GM21576 (cell line): ENCODE data around the gene CABLES2.
A peak's percentile ranks its signal among the peaks of the same experiment; 100 is the strongest.

Source experiments
- ATAC-seq: cut with Tn5 transposase; IDR thresholded peaks from one replicate; pipeline ENCODE4 v1.9.1; 2021; ENCODE audit warnings: mild to moderate bottlenecking, moderate library complexity; ENCODE audit not compliant: unreplicated experiment

The CABLES2 gene

GRCh38 chr20:62407221-62407992 is at the start of gene CABLES2:
CABLES2 (minus strand) TSS chr20:62407285; CDS start chr20:62407276, 9 bp downstream.
- peak; percentile 77 for ATAC-seq

DNA sequence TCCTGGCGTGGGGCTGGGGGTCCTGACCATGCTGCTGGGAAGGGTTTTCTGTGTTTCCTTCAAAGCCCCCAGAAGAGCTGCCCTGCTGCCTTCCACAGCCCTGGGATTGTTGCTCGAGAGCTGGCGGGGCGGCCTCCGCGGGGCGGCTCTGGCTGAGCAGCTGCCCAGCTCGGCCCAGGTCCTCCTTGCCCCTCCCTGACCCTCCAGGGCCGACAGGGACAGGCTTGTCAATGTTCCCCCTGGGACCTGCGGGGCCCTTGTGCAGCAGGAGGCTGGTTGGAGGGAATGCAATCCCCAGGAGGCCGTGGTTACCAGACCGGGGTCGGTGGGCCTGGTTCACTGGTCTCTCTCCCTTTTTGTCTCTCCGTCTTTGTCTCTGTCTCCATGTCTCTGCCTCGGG is 48.8 kb upstream of the CABLES2 start:
- no peak for ATAC-seq

GRCh38 chr20:62454904-62455636 is 48.0 kb upstream of the CABLES2 start:
- ATAC-seq = no peak

DNA sequence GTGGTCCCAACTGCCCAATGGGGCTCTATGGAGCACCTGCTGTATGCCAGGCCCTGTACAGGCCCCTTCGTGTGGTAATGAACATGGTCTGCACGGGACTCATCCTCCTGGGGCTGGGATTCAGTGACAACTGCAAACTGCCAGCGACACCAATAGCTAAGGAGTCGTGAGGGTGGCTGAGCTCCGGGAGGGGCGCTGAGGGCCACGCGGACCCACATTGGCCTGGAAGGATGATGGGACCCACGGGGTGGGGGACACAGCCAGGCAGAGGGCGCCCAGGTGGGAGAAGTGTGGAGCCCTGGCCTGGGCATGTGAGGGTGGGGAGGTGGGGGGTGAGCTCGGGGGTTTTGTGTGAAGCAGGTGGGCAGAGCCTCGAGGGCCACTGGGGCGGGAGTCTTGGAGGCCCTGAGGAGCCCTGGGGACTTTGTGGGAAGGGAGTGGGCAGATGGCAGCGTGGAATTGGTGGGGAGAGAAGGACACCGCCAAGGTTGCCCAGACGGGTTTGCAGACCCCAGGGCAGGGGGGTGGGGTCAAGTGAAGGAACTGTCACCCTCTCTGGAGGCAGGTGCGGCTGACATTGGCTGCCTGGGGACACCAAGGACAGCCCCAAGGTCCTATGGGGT is 46.2 kb upstream of the CABLES2 start:
- no peak for ATAC-seq

DNA sequence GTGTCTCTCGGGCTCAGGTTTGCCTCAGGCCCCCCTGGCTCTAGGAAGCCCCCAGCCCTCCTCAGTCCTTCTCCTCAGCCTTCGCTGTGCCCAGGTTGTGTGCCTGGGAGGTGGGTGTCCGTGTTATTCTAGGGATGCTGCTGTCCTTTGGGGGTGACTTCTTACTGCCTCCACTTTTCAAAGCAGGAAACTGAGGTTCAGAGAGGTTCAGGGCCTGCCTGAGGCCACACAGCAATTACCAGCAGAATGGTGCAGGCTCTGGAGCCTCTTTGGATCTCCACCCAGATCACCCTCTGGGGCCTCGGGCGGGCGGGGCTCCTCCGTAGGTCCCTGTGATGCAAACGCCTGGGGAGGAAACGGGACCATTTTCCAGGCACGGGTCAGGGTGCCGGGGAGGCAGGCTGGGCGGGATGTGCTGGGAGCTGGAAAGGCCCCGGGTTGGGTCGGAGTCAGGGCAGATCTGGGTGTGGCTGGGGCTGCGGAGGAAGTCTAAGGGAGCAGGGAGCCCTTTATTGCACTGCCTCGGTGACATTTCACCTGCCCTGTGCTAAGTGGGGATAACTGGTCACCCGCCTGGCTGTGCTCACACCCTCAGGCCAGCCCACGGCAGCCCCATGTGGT is 45.5 kb upstream of the CABLES2 start:
- no peak for ATAC-seq

GRCh38 chr20:62451970-62452369 is 44.9 kb upstream of the CABLES2 start:
- ATAC-seq = no peak

DNA sequence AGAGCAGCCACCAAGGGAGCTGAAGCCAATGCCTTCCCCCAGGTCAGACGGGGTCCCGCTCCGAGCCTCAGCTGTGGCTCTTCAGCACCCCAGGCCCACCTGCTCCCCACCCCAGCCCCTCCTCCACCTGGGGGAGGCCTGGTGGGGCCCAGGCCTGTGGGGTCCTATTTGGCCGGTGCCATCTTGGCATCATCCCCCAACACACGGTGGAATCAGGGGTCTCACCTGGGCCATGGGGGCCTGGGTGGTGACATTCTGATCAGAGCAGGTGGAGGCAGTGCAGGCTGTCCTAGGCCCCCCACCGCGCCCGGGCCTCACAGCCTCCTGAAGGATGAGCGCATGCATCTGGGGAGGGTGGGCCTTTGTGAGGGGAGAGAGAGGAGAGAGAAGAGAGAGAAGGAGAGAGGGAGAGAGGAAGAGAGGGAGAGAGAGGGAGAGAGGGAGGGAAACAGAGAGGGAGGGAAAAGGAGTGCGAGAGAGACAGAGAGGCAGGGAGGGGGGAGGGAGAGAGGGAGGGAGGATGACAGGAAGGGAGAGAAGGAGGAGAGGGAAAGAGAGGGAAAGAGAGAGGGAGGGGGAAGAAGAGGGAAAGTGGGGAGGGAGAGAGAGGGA is 44.2 kb upstream of the CABLES2 start:
- no peak for ATAC-seq

- no peak for ATAC-seq
These were observed 43.0 kb upstream of the CABLES2 start for GRCh38 chr20:62449951-62450691.

- no peak for ATAC-seq
These were observed 41.7 kb upstream of the CABLES2 start for GRCh38 chr20:62448788-62449187.

DNA sequence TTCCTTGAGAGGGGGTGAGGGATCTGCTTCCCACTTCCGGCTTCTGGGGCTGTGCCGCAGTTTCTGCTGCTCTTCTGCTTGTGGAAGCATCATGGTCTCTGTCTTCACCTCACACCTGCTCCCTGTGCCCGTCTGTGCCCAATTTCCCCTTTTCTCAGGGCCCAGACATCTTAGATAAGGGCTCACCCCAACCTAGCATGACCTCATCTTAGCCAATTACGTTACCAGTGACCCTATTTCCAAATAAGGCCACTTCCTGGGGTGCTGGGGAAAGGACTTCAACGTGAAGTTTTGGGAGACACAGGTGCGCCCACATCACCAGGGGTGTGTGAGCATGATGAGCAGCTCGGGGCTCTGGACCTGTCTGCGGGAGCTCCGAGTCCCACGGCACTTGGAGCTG is 41.0 kb upstream of the CABLES2 start:
- ATAC-seq = no peak

DNA sequence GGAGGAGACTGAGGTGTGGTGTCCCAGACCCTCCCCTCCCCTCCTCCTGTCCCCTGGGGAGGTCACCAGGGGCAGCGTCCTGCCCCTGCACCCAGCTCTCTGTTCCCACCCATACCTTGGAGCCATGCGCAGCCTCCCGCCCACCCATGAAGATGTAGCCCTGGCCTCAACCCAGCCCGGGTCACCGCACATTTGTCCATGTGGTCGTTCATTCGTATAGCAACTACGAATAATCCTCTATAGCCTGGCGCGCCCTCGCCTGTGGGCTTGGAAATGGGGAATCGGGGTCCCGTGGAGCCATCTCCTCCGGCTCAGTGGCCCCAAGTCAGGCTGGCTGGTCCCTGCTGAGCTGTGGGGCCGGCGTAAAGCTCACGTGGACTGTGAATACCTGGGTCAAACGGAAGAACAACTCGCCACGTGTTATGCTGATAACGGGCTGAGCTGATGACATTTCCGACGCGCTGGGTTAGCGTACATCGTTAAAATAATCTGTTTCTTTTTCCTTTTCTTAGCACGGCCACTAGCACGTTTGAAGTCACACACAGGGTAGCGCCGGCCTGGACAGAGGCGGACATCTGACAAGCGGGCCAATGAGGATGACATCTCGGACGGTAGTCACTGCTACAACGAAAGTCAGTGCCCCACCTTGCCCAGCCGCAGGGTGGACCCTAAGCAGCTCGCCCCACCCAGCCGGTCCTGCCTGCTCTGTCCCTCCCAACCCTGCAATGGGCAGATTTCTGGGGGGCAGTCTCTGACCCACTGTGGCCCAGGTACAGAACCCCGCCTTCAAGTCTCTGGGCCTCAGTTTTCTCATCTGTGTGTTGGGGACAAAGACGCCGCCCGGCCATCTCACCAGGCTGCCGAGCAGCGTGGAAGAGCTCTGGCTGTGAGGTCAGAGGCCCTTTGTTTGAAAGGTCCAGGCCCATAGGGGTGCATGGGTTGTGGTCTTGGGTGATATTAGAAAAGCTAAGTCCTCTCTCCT is 40.1 kb upstream of the CABLES2 start:
- ATAC-seq = no peak

DNA sequence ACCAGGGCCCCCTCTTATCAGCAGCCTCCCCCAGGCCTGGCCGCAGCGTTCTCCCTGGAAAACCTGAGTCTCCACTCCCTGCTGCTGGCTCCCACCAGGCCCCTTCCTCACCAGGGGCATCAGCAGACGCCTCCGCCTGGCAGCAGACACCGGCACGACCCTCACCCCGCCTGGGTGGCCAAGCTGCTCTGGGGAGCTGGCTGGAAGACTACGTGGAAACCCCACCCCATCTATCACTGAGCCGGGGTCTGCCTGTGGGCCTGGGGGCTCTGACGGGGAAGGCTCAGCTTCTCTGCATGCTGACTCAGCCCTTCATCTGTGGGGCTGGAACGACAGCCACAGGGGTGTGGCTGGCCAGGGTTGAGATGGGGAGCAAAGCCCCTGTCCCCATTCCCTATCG is 39.4 kb upstream of the CABLES2 start:
- no peak for ATAC-seq

DNA sequence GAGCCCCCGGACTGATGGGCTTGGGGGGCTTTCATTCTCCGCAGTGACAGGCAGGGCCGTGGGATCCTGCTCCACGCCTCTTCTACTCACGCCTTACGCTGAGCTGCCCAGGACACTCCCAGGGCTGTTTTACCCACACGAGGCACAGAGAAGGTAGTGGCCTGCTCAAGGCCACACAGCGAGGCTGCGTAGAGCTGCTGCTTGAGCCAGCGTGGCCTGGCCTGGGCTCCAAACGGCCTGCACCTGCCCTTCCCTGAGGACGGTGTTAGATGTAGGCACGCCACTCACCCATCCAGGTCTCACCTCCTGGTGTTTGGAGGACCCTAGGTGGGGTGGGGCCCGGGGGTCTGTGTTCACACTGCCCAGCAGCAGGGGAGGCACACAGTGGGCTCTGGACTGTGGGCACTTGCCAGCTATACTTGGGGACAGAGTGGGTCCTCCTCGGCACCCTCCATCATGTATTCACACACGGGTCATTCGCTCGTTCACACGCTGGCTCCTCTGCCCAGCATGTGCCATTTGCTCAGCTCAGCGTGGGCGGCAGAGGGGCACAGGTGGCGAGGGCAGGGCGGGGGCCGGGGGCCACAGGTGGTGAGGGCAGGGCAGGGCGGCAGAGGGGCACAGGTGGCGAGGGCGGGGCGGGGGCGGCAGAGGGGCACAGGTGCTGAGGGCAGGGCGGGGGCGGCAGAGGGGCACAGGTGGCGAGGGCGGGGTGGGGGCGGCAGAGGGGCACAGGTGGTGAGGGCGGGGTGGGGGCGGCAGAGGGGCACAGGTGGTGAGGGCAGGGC is 38.7 kb upstream of the CABLES2 start:
- ATAC-seq = no peak

DNA sequence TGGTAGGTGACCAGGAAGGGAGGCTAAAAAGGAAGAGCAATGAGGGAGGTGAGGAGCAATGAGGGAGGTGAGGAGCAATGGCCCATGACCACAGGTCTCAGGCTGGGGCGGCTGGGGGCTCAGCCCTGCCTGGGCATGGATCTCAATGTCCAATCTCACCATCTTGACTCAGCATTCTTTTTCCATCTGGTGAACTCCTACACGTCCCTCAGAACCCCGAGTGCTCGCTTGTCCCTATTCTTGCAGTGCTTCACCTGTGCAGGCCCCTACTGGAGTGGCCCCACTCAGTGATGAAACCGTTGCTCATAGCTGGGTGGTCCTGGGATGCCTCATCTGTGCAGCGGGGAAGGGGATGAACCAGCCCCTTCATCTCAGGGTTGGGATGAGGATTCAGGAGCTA is 37.2 kb upstream of the CABLES2 start:
- ATAC-seq = no peak

- no peak for ATAC-seq
These were observed 35.0 kb upstream of the CABLES2 start for GRCh38 chr20:62441987-62442539.

- no peak for ATAC-seq
These were observed 32.1 kb upstream of the CABLES2 start for GRCh38 chr20:62439218-62439617.

DNA sequence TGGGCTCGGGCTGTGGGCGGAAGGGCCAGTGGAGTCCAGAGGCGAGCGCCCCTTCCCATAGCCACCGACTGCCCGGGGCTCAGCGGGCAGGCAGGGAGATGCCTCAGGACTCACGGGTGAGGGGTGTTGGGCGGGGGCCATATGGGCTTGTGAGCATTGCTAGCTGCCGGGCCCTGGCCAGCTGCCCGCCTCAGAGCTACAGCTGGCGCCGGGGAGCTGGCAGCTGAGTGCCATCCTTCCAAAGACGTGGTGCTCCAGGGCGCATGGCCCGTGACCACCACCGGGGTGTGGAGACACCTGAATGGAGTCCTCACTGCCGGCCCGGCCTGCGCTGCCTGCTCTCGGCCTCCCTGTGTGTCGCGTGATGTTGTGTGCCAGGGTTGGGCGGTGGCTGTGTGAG is 30.8 kb upstream of the CABLES2 start:
- no peak for ATAC-seq

DNA sequence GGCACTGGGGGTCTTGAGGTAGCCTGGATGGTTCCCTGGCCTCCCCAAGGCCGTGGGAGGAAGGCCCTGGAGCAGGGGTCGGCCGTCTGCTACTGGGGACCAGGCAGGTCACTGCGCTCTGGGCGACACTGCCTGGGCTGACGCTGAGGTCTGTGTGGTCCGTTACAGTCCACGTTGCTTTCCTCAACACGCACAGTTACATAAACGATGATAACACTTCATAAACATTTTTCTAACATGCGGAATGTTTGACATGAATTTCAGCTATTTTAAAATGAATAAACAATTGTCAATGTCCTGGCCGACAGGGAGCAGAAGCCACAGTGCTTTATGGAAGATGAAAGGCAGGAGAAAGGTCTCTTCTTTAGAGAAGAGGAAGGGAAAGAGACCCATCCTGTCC is 30.4 kb upstream of the CABLES2 start:
- ATAC-seq = no peak
